HL-60 (cell line): ENCODE measurements around the gene JPT2.

Experiments
- DNase-seq, 2 experiments: peaks; one replicate each; pipeline ENCODE4 v3.0.0-alpha.2; 2010 to 2020; ENCODE audit warnings: low read depth in 1 of 2, low spot score in 1 of 2
- H3K27ac ChIP-seq: fragments of 250-450 bp; sonication (Bioruptor Pico); replicated peaks from 2 replicates; pipeline ENCODE4 v1.5.1; 2020; ENCODE audit warnings: mild to moderate bottlenecking, moderate library complexity
- H3K27me3 ChIP-seq: fragments of 250-450 bp; sonication (Bioruptor Pico); 2 replicates; pipeline ENCODE4 v1.5.1; 2021; ENCODE audit warnings: mild to moderate bottlenecking, moderate library complexity; ENCODE audit not compliant: insufficient read depth, poor library complexity, severe bottlenecking
- H3K4me3 ChIP-seq: replicated peaks from 2 replicates; pipeline ENCODE4 v1.5.1; 2011; ENCODE audit warnings: mild to moderate bottlenecking, control low read depth, low read length; ENCODE audit not compliant: insufficient read depth
- GABPA ChIP-seq: IDR thresholded peaks from 2 replicates; pipeline ENCODE4 v1.6.1; 2012; ENCODE audit warnings: low read depth
- POLR2AphosphoS5 ChIP-seq: IDR thresholded peaks from 2 replicates; pipeline ENCODE4 v1.6.1; 2012; ENCODE audit warnings: low read depth
- SPI1 ChIP-seq: IDR thresholded peaks from 2 replicates; pipeline ENCODE4 v1.6.1; 2012; ENCODE audit warnings: low read depth, mild to moderate bottlenecking, borderline replicate concordance
- TF ChIP-seq, protein P1 (sequence below): IDR thresholded peaks from one replicate; pipeline ENCODE4 v1.5.1; 2011; ENCODE audit warnings: low read length, control low read depth, inconsistent platforms; ENCODE audit not compliant: insufficient read depth
- TF ChIP-seq, protein P2 (sequence below): IDR thresholded peaks from 2 replicates; pipeline ENCODE4 v1.6.1; 2012; ENCODE audit warnings: low read depth; ENCODE audit not compliant: insufficient replicate concordance

JPT2 gene

DNA sequence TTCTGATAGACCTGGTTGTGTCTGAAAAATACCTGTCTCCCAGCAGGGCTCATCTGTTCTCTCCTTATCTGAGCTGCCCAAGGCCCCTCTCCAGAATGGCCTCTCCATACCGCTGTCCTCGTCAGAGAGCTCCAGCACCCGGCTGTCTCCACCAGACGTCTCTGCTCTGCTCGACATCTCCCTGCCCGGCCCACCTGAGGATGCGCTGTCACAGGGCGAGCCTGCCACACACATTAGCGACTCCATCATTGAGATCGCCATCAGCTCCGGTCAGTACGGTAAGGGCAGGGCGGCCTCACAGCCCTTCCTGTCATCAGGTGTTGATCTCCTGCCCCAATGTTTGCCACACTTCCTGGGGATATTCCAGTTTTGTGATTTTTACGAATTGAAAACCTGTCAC lies 10.2 kb upstream of the JPT2 start:
- Histone ChIP-seq H3K27ac (no peak overlapping the region), H3K27me3 (no peaks in the 10 kb centered on the region), H3K4me3 (no peak overlapping the region)
- no peak for DNase-seq
- TF ChIP-seq, protein P1, sequence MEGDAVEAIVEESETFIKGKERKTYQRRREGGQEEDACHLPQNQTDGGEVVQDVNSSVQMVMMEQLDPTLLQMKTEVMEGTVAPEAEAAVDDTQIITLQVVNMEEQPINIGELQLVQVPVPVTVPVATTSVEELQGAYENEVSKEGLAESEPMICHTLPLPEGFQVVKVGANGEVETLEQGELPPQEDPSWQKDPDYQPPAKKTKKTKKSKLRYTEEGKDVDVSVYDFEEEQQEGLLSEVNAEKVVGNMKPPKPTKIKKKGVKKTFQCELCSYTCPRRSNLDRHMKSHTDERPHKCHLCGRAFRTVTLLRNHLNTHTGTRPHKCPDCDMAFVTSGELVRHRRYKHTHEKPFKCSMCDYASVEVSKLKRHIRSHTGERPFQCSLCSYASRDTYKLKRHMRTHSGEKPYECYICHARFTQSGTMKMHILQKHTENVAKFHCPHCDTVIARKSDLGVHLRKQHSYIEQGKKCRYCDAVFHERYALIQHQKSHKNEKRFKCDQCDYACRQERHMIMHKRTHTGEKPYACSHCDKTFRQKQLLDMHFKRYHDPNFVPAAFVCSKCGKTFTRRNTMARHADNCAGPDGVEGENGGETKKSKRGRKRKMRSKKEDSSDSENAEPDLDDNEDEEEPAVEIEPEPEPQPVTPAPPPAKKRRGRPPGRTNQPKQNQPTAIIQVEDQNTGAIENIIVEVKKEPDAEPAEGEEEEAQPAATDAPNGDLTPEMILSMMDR = no peak
- TF ChIP-seq GABPA = no peak
- TF ChIP-seq, protein P2, sequence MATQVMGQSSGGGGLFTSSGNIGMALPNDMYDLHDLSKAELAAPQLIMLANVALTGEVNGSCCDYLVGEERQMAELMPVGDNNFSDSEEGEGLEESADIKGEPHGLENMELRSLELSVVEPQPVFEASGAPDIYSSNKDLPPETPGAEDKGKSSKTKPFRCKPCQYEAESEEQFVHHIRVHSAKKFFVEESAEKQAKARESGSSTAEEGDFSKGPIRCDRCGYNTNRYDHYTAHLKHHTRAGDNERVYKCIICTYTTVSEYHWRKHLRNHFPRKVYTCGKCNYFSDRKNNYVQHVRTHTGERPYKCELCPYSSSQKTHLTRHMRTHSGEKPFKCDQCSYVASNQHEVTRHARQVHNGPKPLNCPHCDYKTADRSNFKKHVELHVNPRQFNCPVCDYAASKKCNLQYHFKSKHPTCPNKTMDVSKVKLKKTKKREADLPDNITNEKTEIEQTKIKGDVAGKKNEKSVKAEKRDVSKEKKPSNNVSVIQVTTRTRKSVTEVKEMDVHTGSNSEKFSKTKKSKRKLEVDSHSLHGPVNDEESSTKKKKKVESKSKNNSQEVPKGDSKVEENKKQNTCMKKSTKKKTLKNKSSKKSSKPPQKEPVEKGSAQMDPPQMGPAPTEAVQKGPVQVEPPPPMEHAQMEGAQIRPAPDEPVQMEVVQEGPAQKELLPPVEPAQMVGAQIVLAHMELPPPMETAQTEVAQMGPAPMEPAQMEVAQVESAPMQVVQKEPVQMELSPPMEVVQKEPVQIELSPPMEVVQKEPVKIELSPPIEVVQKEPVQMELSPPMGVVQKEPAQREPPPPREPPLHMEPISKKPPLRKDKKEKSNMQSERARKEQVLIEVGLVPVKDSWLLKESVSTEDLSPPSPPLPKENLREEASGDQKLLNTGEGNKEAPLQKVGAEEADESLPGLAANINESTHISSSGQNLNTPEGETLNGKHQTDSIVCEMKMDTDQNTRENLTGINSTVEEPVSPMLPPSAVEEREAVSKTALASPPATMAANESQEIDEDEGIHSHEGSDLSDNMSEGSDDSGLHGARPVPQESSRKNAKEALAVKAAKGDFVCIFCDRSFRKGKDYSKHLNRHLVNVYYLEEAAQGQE = no peak
- TF ChIP-seq SPI1 = no peak
- no peak for TF ChIP-seq POLR2AphosphoS5

DNA sequence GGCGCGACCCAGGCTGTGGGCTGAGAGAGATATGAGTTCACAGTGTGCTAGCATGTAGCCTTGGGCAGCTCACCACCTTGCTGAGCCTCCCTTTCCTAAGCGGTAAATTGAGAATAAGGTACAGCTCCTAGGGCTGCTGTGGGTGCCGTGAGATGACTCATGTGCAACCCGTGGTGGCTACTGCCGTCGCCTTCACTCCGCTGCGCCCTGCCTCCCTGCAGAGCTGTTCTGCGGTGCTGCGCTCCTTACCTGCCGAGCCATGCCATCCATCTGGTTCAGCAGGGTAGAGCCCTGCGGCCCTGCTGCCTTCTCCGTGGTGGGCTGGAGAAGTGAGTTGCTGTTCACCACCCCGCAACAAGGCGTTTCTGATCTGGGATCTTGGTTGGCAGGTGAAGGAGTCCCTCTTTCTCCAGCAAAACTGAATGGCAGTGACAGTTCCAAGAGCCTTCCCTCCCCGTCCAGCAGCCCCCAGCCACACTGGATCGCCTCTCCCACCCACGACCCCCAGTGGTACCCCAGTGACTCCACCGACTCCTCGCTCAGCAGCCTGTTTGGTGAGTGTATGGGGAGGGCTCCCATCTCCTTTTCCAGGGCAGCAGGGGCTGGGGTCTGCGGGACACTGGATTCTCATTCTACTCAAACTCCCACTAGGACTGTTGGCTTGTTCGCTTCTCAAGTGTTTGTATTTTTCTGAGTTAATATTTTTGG lies 9.3 kb upstream of the JPT2 start:
- H3K4me3 ChIP-seq = no peak overlapping the region
- no peak overlapping the region for H3K27ac ChIP-seq
- no peak for DNase-seq
- TF ChIP-seq, protein P2 = no peak
- no peak for TF ChIP-seq GABPA
- no peaks in the 10 kb centered on the region for H3K27me3 ChIP-seq

DNA sequence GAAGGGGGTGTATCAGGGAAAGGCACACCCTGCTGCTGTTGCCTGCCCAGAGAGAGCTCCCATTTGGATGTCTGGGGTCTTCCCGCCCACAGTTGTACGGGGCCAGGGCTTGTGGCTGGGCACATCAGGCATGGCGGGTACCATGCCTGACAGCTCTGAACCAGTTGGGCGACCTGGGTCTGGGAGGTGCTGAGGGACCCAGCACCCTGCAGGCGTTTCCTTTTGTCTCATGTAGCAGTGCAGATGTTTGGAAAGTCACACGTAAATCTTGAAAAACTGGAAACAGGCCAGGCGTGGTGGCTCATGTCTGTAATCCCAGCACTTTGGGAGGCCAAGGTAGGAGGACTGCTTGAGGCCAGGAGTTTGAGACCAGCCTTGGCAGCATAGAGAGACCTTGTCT lies 8.4 kb upstream of the JPT2 start:
- DNase-seq = no peak
- TF ChIP-seq, protein P2 = no peak
- TF ChIP-seq GABPA (no peak), POLR2AphosphoS5 (no peak), SPI1 (no peak)
- TF ChIP-seq, protein P1 = no peak
- Histone ChIP-seq H3K4me3 (no peak overlapping the region), H3K27me3 (no peaks in the 10 kb centered on the region), H3K27ac (no peak overlapping the region)
